DMS53 treated with DMSO at 0.1 percent for 48 hours (cell line): ENCODE results near the gene EZH1.
"Not testable (repeated sequence)": the region's sequence is repeated elsewhere in the genome, so short reads cannot be mapped to it uniquely, and the experiment has no call there.

ENCODE experiments used
- DNase-seq: peaks from one replicate; lab custom pipeline; 2025; ENCODE audit not compliant: unreplicated experiment; lab: John Stamatoyannopoulos, UW

EZH1 gene

DNA sequence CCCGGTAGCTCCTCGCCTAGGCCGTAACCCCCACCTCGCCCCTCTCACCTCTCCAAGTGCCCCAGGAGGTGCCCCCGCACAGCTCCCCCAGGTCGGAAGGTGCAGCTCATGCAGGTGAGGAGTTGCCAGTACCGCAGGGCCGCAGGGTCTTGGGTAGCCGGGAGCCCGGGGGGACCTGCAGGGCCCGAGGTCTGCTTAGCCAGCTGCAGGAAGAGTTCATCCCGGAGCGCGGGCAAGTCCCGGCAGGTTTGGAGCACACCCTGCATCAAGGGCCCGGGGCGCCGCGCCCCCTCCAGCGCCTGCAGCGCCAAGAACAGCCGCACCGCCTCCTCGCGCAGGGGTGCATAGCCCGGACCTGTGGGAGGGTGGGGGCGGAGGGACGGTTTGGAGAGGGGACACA, 72.8 kb downstream of the EZH1 start:
- no peak for DNase-seq

GRCh38 chr17:42670789-42671657, 73.8 kb downstream of the EZH1 start:
- DNase-seq, result no peak

DNA sequence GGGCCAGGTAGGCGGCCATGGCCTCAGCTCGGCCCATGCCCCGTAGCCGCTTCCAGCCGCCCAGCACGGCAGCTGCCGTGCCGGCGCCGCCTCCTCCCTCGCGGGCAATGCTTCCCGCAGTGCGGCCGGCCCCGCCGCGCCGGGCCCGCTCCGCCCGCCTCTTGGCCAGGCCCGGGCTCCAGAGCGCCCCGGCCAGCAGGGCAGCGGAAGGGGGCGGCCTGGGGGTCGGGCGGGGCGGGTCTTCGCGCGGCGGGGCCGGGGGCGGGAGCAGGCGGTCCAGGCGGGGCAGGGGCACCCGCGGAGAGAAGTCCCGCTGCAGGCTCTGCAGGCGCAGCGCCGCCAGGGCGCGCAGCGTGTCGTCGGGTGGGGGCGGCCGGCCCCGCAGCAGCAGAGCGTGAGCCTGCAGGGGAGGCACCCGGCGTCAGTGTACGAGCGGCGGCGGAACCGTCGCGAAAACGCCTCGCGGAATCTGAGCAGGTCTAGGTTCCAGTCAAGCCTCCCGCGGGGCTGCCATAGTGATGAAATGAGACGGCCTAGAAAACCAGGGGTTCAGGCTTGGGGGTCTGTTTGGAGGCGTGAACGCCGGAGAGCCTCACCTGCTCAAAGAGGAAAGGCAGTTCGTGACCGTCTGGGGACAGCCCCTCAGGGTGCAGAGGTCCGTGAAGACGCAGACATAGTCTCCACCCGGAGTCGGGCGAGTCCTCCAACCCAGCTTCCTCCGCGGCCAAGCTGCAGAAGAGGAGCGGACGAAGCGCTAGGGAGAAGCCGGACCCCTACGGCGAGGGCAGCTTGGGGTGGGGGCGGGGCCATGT, 74.7 kb downstream of the EZH1 start:
- no peak for DNase-seq

DNA sequence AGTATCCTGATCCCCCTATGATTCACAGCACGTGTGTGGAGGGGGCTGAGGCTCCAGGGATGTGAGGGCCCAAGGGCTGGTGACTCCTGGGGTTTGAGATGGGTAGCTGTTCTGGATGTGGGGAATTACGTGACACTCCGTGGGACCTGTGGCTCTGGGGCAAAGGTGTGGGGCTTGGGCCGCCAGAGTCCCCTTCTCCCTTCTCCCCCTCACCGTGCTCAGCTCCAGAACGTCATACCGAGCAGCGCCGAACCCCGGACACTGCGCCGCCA, 75.2 kb downstream of the EZH1 start:
- no peak for DNase-seq

DNA sequence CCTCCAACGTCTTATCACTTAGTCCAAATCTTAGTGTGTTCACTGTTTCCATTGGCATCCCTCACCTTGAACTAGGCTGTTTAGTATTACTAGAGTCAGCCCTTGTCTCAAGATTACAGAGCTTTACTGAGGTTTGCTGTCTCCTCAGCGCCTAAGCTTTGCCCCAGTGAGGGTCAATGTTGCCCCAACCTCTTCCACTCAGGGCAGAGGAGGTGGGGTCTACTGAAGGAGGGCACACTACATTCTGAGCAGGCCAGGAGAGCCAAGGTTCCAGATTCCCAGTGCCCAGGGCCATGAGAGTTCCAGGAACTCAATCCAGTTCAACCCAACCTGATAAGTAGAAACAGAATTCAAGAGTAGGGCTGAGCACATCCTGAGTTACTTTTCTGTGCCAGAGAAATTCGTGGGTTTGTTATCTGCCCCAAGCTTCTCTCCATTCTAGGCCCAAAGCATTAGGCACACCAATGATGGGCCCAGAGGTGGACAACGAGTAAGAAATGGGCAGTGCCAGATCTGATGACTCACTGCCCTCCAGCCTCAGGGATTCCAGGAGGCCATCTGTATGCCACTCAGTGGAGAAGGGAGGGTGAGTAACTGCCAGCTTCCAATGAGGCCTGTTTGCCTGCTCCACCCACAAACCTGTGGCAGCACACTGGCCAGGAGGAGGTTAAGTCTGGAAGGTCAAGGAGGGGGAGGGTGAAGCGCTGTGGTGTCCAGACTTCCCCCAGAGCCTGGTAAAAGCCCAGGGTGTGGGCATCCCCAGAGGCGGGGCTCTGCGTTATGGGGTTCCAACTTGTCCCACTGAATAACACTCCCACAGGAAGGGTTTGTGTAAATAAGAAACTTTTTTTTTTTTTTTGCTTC, 77.5 kb downstream of the EZH1 start:
- peak; percentile 58 for DNase-seq

DNA sequence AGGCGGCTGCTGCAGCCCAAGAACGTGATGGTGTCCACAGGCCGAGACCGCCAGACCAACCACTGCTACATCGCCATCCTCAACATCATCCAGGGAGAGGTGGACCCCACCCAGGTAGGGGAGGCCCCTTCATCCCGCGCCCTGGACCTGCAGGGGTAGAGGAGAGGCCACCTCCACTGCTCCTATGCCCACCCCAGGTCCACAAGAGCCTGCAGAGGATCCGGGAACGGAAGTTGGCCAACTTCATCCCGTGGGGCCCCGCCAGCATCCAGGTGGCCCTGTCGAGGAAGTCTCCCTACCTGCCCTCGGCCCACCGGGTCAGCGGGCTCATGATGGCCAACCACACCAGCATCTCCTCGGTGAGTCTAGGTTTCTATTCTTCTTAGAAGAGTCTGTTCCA, 78.7 kb downstream of the EZH1 start:
- not testable (repeated sequence) for DNase-seq

- DNase-seq, result no peak
Measured at GRCh38 chr17:42665581-42666001, 79.2 kb downstream of the EZH1 start.

- no peak for DNase-seq
Measured at GRCh38 chr17:42660692-42661345, 84.0 kb downstream of the EZH1 start.

GRCh38 chr17:42659932-42660274, 84.9 kb downstream of the EZH1 start:
- not testable (repeated sequence) for DNase-seq

DNA sequence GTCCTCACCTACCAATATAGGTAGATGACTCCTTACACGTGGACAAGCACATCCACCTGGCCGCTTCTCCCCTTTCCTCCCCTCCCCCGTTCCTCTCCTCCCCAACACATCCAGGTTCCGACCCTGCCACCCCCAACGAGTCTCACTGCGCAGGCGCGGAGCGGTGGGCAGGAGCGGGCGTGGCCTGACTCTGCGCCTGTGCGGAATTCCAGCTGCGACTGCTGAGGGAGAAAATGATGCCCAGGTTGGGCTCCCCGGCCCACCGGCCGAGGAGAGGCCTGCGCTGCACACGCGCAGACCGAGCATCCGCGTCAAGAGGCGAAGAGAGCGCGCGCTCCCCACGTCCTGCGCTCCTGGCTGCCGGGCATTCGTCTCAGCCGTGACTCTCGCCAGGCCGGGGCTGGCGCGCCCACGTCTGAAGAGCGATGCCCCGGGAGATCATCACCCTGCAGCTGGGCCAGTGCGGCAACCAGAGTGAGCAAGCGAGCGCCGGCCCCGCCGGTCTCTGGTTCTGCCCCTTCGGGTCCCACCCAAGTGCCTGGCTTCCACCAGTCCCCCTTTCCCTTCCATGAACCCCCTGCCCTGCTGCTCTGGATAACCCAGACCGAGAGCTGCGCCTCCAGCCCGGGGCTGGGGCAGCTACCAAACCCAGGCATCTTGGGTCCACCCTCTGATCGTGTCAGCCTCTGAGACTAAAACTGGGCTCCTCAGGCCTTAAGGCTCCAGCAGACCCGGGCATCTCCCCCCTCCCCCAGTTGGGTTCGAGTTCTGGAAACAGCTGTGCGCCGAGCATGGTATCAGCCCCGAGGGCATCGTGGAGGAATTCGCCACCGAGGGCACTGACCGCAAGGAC, 85.5 kb downstream of the EZH1 start, which contains the start of gene TUBG2:
Gene TUBG2, plus strand, starts transcription at position 206 of the 853 bp plus-strand sequence. Its CDS starts 220 bp downstream, at position 426.
- peak; percentile 91 for DNase-seq

DNA sequence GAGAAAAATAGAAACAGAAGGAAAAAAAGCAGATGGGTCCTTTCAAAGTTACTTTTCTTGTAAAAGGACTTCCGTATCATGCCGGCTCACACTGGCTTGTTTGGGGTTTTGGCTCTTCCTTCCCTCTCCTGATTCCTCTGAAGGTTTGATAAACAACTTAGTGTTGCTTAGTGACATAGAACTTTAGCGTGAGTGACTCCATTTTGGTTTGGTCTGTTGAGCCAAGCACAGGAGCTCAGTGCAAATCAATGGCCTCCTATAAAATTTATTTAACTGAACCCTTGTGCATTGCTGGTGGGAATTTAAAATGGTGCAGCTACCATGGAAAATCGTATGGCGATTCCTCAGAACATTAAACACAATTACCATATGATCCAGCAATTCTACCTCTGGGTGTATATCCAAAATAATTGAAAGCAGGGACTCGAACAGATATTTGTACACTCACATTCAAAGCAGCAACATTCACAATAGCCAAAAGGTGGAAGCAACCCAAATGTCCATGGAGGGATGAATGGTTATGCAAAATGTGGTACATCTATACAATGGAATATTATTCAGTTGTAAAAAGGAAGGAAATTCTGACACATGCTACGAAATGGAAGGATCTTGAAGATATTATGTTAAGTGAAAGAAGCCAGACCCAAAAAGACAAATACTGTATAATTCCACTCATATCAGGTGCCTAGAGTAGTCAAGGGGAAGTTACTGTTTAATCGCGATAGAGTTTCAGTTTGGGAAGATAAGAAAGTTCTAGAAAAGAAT, 86.8 kb downstream of the EZH1 start:
- DNase-seq, result no peak

- no peak for DNase-seq
Measured at GRCh38 chr17:42655528-42655927, 89.3 kb downstream of the EZH1 start.

DNA sequence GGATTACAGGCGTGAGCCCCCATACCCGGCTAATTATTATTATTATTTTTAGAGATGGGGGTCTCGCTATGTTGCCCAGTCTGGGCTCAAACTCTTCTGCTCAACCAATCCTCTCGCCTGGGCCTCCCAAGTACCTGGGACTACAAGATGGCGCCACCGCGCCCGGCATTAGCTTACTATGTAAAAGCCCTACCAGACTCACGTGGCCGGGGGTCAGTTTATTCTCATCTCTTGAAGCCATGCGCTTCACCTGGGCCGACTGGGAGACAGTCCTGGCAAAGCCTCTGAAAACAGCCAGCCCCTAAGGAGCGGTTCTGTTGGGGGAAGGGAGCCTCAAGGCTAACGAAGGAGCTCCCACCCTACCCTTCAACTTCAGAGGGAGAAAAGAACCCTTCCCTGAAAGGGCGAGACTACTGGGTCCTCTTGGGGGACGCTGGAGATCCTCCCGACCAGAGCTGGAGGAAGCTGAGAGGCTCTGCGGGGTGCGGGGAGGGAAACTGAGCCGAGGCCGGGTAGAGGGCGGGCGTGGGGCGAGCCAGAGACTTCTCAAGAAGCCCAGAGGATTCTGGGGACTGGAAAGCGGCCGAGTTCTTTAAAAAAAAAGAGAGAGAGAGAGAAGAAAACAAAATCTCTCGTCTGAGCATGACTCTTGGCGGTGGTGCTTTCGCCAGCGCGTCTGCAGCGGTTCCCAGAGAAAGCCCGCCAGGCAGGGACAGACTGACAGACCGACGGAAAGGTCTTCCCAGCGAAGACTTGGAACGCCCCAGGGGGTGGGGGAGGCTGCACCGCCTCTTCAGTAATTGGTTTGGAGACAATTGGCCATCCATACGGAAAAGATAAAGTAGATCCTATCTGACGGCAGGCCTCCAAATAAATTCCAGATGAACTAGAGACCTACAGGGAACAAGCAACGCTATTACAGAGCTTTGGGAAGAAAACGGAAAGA, 91.4 kb downstream of the EZH1 start:
- no peak for DNase-seq

DNA sequence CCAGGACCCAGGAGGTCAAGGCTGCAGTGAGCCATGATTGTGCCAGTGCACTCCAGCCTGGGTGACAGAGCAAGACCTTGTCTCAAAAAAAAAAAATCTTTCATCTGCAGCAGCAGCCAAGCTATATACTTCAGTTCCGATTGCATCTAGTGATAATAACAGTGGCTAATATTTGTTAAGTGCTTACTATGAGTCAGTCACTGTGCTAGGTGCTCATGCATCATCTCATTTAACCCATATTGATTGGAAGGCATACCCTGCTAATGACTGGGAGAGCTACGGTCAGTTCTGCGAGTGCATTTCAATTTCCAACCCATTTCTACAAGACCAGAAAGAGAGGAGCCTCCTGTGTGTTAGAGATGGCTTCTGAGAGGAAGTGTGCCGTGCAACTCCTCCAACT, 93.4 kb downstream of the EZH1 start:
- DNase-seq, result no peak
